OCI-LY1 (cell line): ENCODE measurements around the gene CRHR1.

ENCODE experiments used
- CTCF ChIP-seq: fragments of 200-600 bp; sonication (generic), shearing (Covaris generic); IDR thresholded peaks from 2 replicates; pipeline ENCODE4 v1.5.1; 2017; ENCODE audit warnings: mild to moderate bottlenecking, antibody characterized with exemption, low read length, moderate library complexity, mixed read lengths
- EZH2 ChIP-seq: fragments of 200-600 bp; sonication (generic), shearing (Covaris generic); IDR thresholded peaks from 2 replicates; pipeline ENCODE4 v1.8.0; 2017; ENCODE audit warnings: borderline replicate concordance, mixed run types, mild to moderate bottlenecking, antibody characterized with exemption, low read length, moderate library complexity, mixed read lengths

- TF ChIP-seq CTCF (0 out of 2 replicates have a peak, but pooled peaks have one; percentile 7), EZH2 (no peak)
Observed at GRCh38 chr17:45782889-45783592, 1.1 kb upstream of the CRHR1 start.
